OCI-LY7 (cell line): ENCODE measurements around the gene EIF2S2. TPM values are rescaled to one million over a fixed set of nuclear protein-coding genes. Genes with fewer than 3 reads are reported as not detected.

Experiments
- BruUV-seq: library from RNA; stranded (reverse); fragments of 400-500 nt; replicated peaks from 2 replicates; lab custom pipeline; 2021; lab: Mats Ljungman, UMichigan
- CTCF ChIA-PET: fragments of 300-600 bp; sonication (Branson Sonifier 250); formaldehyde crosslinking; loops from one replicate; lab custom pipeline; 2022; ENCODE audit warnings: antibody characterized with exemption; ENCODE audit not compliant: unreplicated experiment; lab: Charles Lee
- POLR2A ChIA-PET: fragments of 300-600 bp; sonication (Branson Sonifier 250); formaldehyde crosslinking; loops from one replicate; lab custom pipeline; 2022; ENCODE audit warnings: antibody characterized with exemption; lab: Charles Lee
- DNase-seq: peaks from one replicate; pipeline ENCODE4 v3.0.0-alpha.2; 2015; ENCODE audit warnings: low spot score
- H2AFZ ChIP-seq: fragments of 200-600 bp; sonication (generic), shearing (Covaris generic); 2 replicates; pipeline ENCODE4 v1.6.1; 2014; ENCODE audit warnings: mild to moderate bottlenecking, antibody characterized with exemption, low read length, moderate library complexity
- H3K27ac ChIP-seq: fragments of 200-600 bp; sonication (generic); 2 replicates; pipeline ENCODE4 v1.5.1; 2014; ENCODE audit warnings: mixed run types, low read depth, mild to moderate bottlenecking, moderate library complexity, low read length, inconsistent platforms; ENCODE audit not compliant: poor library complexity, severe bottlenecking
- H3K36me3 ChIP-seq: fragments of 200-600 bp; sonication (generic); 2 replicates; pipeline ENCODE4 v1.6.1; 2014; ENCODE audit warnings: mild to moderate bottlenecking, antibody characterized with exemption, low read length, moderate library complexity, mixed read lengths; ENCODE audit not compliant: insufficient read depth
- H3K4me1 ChIP-seq: fragments of 200-600 bp; sonication (generic); 2 replicates; pipeline ENCODE4 v1.5.1; 2014; ENCODE audit warnings: mild to moderate bottlenecking, low read length; ENCODE audit not compliant: insufficient read depth, poor library complexity, severe bottlenecking
- H3K4me2 ChIP-seq: fragments of 200-600 bp; sonication (generic); 2 replicates; pipeline ENCODE4 v1.6.1; 2014; ENCODE audit warnings: mild to moderate bottlenecking, low read length
- H3K4me3 ChIP-seq: fragments of 200-600 bp; sonication (generic); 2 replicates; pipeline ENCODE4 v1.5.1; 2014; ENCODE audit warnings: mild to moderate bottlenecking, low read depth, low read length; ENCODE audit not compliant: poor library complexity, severe bottlenecking
- H3K79me2 ChIP-seq: fragments of 200-600 bp; sonication (generic); 2 replicates; pipeline ENCODE4 v1.6.1; 2016; ENCODE audit warnings: low read depth, mild to moderate bottlenecking, low read length, moderate library complexity, mixed read lengths; ENCODE audit not compliant: insufficient read depth
- H3K9me2 ChIP-seq: fragments of 200-600 bp; sonication (generic); 2 replicates; pipeline ENCODE4 v1.6.1; 2016; ENCODE audit warnings: mild to moderate bottlenecking, low read length, mixed read lengths; ENCODE audit not compliant: insufficient read depth
- H3K9me3 ChIP-seq: fragments of 200-600 bp; sonication (generic); 2 replicates; pipeline ENCODE4 v1.6.1; 2014; ENCODE audit warnings: mild to moderate bottlenecking, mixed run types, low read length, mixed read lengths
- H4K20me1 ChIP-seq: fragments of 200-600 bp; sonication (generic); 2 replicates; pipeline ENCODE4 v1.6.1; 2014; ENCODE audit warnings: mild to moderate bottlenecking, antibody characterized with exemption, low read length, moderate library complexity, mixed read lengths; ENCODE audit not compliant: insufficient read depth
- CTCF ChIP-seq: fragments of 200-600 bp; sonication (generic); conservative IDR thresholded peaks from 2 replicates; pipeline ENCODE4 v1.5.1; 2014; ENCODE audit warnings: mild to moderate bottlenecking, antibody characterized with exemption, low read length, moderate library complexity, mixed read lengths
- EZH2phosphoT487 ChIP-seq: fragments of 200-600 bp; sonication (generic); IDR thresholded peaks from 2 replicates; pipeline ENCODE4 v1.6.1; 2018; ENCODE audit warnings: low read depth, borderline replicate concordance, mild to moderate bottlenecking, mixed run types, antibody characterized with exemption, low read length, moderate library complexity, mixed read lengths
- intact Hi-C: fragments of 100-400 bp; cut with micrococcal nuclease; formaldehyde crosslinking; loops from one replicate; pipeline ENCODE4 v1.10.0; 2022; ENCODE audit not compliant: unreplicated experiment
- total RNA-seq, 2 experiments: library from RNA; depleted of rRNA in 1 of 2; stranded (reverse); fragments of >200 nt in 1 of 2; shearing (Covaris generic) in 1 of 2; gene quantifications; 2 replicates each; pipeline ENCODE4 v1.2.3, GENCODE V29; 2014 to 2022

Gene EIF2S2
- total RNA-seq, 2 experiments from 2014 or later, result 104 to 130 TPM

GRCh38 chr20:34091637-34092200 is 20.3 kb downstream of the EIF2S2 start:
- no peak for TF ChIP-seq EZH2phosphoT487
- no peak for TF ChIP-seq CTCF
- intact Hi-C loops, result no loop called here

GRCh38 chr20:34090645-34091044 is 21.4 kb downstream of the EIF2S2 start:
- BruUV-seq, result no TSS peak
- H3K4me3 ChIP-seq, result no peak overlapping the region
- H3K79me2 ChIP-seq, result peaks cover 37% of the 10 kb centered on the region; the same call in 1 of the 2 replicates
- ChIA-PET POLR2A (interaction anchor here (0.6 kb wide), 1 partner anchor 31 kb away, joined by 3 read pairs; no protein-coding TSS in a partner anchor), CTCF (no interaction called here)
- H3K9me3 ChIP-seq, result no peaks in the 10 kb centered on the region
- intact Hi-C loops, result no loop called here
- peaks cover 4% of the 10 kb centered on the region; the same call in 1 of the 2 replicates for H4K20me1 ChIP-seq
- H3K4me2 ChIP-seq, result no peak overlapping the region
- no peak for DNase-seq
- H3K4me1 ChIP-seq, result peaks cover 1% of the 10 kb centered on the region
- no peak overlapping the region for H3K27ac ChIP-seq
- TF ChIP-seq EZH2phosphoT487 (no peak), CTCF (no peak)
- no peaks in the 10 kb centered on the region for H3K9me2 ChIP-seq
- no peak overlapping the region for H2AFZ ChIP-seq
- peaks cover 100% of the 10 kb centered on the region for H3K36me3 ChIP-seq

More at GRCh38 chr20:34091637-34092200, 20.3 kb downstream of the EIF2S2 start:
- Histone ChIP-seq H3K4me2 (no peak overlapping the region), H3K4me1 (no peaks in the 10 kb centered on the region), H3K9me2 (no peaks in the 10 kb centered on the region), H3K9me3 (no peaks in the 10 kb centered on the region), H3K79me2 (peaks cover 29% of the 10 kb centered on the region; the same call in 1 of the 2 replicates), H3K4me3 (no peak overlapping the region), H3K36me3 (peaks cover 100% of the 10 kb centered on the region), H3K27ac (no peak overlapping the region), H4K20me1 (peaks cover 4% of the 10 kb centered on the region; the same call in 1 of the 2 replicates), H2AFZ (no peak overlapping the region)
- no TSS peak for BruUV-seq
- ChIA-PET CTCF (interaction anchor here (1.6 kb wide), 1 partner anchor 18 kb away, joined by 3 read pairs; no protein-coding TSS in a partner anchor), POLR2A (interaction anchor here (0.6 to 0.7 kb wide), 4 partner anchors 14 to 344 kb away, joined by 3 to 6 read pairs (median 4); no protein-coding TSS in a partner anchor)
- DNase-seq, result no peak
